Natural killer cell (primary cell): Measurements from ENCODE around the gene CEP164. TPM values are rescaled to one million over a fixed set of nuclear protein-coding genes. Genes with fewer than 3 reads are reported as not detected.
"Not testable (repeated sequence)": the region's sequence is repeated elsewhere in the genome, so short reads cannot be mapped to it uniquely, and the experiment has no call there.

Experiments
- ATAC-seq, 3 donors: fragments of 150-1000 bp in 2 of 3; fragments of 200-7000 bp in 1 of 3; cut with Tn5 transposase; 1 replicate in 1 of 3; 2 replicates in 2 of 3; pipeline ENCODE4 v1.10.0; 2021; ENCODE audit warnings: mild to moderate bottlenecking in 2 of 3, moderate library complexity in 2 of 3
- DNase-seq, 2 donors: peaks; one replicate each; pipeline versions ENCODE4 v3.0.0 to v3.0.0-alpha.2; 2013 to 2021; ENCODE audit warnings: mixed read lengths in 1 of 2
- H3K27ac ChIP-seq: one replicate; pipeline ENCODE4 v1.5.1; 2013; ENCODE audit warnings: mild to moderate bottlenecking, low read length
- H3K27me3 ChIP-seq: one replicate; pipeline ENCODE4 v1.6.1; 2013; ENCODE audit warnings: low read length; ENCODE audit not compliant: control insufficient read depth, insufficient read depth
- H3K36me3 ChIP-seq: one replicate; pipeline ENCODE4 v1.6.1; 2013; ENCODE audit warnings: low read length; ENCODE audit not compliant: control insufficient read depth, insufficient read depth
- H3K4me1 ChIP-seq: one replicate; pipeline ENCODE4 v1.6.1; 2013; ENCODE audit warnings: low read length; ENCODE audit not compliant: control insufficient read depth, insufficient read depth
- H3K4me3 ChIP-seq: one replicate; pipeline ENCODE4 v1.5.1; 2013; ENCODE audit warnings: low read length
- H3K9me3 ChIP-seq: one replicate; pipeline ENCODE4 v1.6.1; 2013; ENCODE audit warnings: low read length; ENCODE audit not compliant: control insufficient read depth, insufficient read depth
- H3K27ac Mint-ChIP-seq, 2 donors: one replicate each; pipeline ENCODE4 v1.8.0; 2022; ENCODE audit warnings: mild to moderate bottlenecking in 2 of 2, mixed read lengths in 2 of 2, moderate library complexity in 1 of 2
- H3K27me3 Mint-ChIP-seq, 2 donors: one replicate each; pipeline ENCODE4 v1.8.0; 2022; ENCODE audit warnings: low read depth in 2 of 2, mixed read lengths in 2 of 2
- H3K36me3 Mint-ChIP-seq: one replicate; pipeline ENCODE4 v1.8.0; 2022; ENCODE audit warnings: mixed read lengths
- H3K4me1 Mint-ChIP-seq, 2 donors: one replicate each; pipeline ENCODE4 v1.8.0; 2022; ENCODE audit warnings: mixed read lengths in 2 of 2
- H3K4me3 Mint-ChIP-seq: one replicate; pipeline ENCODE4 v1.8.0; 2022; ENCODE audit warnings: mild to moderate bottlenecking, moderate library complexity, mixed read lengths
- H3K9me3 Mint-ChIP-seq, 2 donors: one replicate each; pipeline ENCODE4 v1.8.0; 2022; ENCODE audit warnings: mixed read lengths in 2 of 2
- CTCF ChIP-seq: fragments of 200-600 bp; IDR thresholded peaks from one replicate; pipeline ENCODE4 v1.8.0; 2022; ENCODE audit warnings: antibody characterized with exemption
- WGBS: methylation state at CpG from one replicate; pipeline ENCODE4 v1.1.7; 2013; ENCODE audit warnings: missing lambda C conversion rate; ENCODE audit not compliant: insufficient coverage; 5-methylcytosine and 5-hydroxymethylcytosine counted together
- intact Hi-C: fragments of 100-400 bp; cut with micrococcal nuclease; formaldehyde crosslinking; loops from one replicate; pipeline ENCODE4 v1.14.2; 2022
- total RNA-seq, 4 donors: library from RNA; stranded (reverse); fragments of 120-200 nt in 1 of 4; gene quantifications; one replicate each; pipeline versions ENCODE4 v1.2.3 to v1.2.4, GENCODE V29; 2013 to 2022

Gene CEP164
- total RNA-seq, 3 donors from 2014 or later (not counting 1 experiment from before 2014, with no cell fraction given): 45.6 to 49.9 (median 49.8) TPM

- DNase-seq (no peak), ATAC-seq (no peak)
- no peaks in the 10 kb centered on the region for H3K27me3 ChIP-seq
- H3K9me3 Mint-ChIP-seq: no peaks in the 10 kb centered on the region
- H3K4me3 ChIP-seq: no peak overlapping the region
- no peaks in the 10 kb centered on the region for H3K27me3 Mint-ChIP-seq
- peaks cover 66% of the 10 kb centered on the region for H3K36me3 ChIP-seq
- H3K4me1 Mint-ChIP-seq: peaks cover 0 to under 1% of the 10 kb centered on the region in 2 donors
- TF ChIP-seq CTCF: no peak
- intact Hi-C loops: no loop called here
- 95% methylated on average over 13 of the region's 14 CpGs for WGBS
- H3K27ac ChIP-seq: no peak overlapping the region
- no peak overlapping the region for H3K27ac Mint-ChIP-seq
- no peaks in the 10 kb centered on the region for H3K4me1 ChIP-seq
- H3K4me3 Mint-ChIP-seq: no peak overlapping the region
- H3K36me3 Mint-ChIP-seq: no peaks in the 10 kb centered on the region
- H3K9me3 ChIP-seq: peaks cover 4% of the 10 kb centered on the region
These were observed 66.7 kb downstream of the CEP164 start for GRCh38 chr11:117394221-117394925.

DNA sequence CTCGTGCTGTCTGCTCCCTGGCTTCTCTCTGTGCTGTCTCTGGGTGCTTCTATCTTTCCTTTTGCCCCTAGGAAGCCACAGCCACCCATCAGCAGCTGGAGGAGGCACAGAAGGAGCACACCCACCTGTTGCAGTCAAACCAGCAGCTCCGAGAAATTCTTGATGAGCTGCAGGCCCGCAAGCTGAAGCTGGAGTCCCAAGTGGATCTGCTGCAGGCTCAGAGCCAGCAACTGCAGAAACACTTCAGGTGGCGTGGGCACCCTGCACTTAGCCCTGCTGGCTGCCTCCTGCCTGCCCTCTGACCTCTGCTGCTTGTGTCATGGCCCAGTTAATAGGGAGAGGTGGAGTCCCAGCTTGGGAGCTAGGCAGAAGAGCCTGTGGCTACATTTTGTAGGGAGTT is 67.8 kb downstream of the CEP164 start:
- H3K4me3 Mint-ChIP-seq: no peak overlapping the region
- no peak overlapping the region for H3K27ac Mint-ChIP-seq
- Histone ChIP-seq H3K27me3 (no peaks in the 10 kb centered on the region), H3K4me3 (no peak overlapping the region), H3K4me1 (no peaks in the 10 kb centered on the region), H3K27ac (no peak overlapping the region), H3K36me3 (peaks cover 66% of the 10 kb centered on the region), H3K9me3 (peaks cover 4% of the 10 kb centered on the region)
- DNase-seq (no peak), ATAC-seq (no peak)
- no peaks in the 10 kb centered on the region for H3K36me3 Mint-ChIP-seq
- H3K27me3 Mint-ChIP-seq: no peaks in the 10 kb centered on the region
- H3K9me3 Mint-ChIP-seq: no peaks in the 10 kb centered on the region
- peaks cover 3 to 8% of the 10 kb centered on the region in 2 donors for H3K4me1 Mint-ChIP-seq
- no peak for TF ChIP-seq CTCF
- WGBS: 92% methylated on average over 4 of the region's 4 CpGs
- intact Hi-C loops: no loop called here

- H3K27me3 ChIP-seq: no peaks in the 10 kb centered on the region
- Mint-ChIP-seq H3K4me3 (no peak overlapping the region), H3K27ac (no peak overlapping the region)
These were observed 69.3 kb downstream of the CEP164 start for GRCh38 chr11:117396970-117397369.

GRCh38 chr11:117398618-117399017 is 71.0 kb downstream of the CEP164 start:
- H3K27ac Mint-ChIP-seq, H3K4me3 ChIP-seq, H3K4me3 Mint-ChIP-seq, ATAC-seq, DNase-seq, H3K27ac ChIP-seq, intact Hi-C loops, H3K27me3 Mint-ChIP-seq, H3K27me3 ChIP-seq, H3K4me1 Mint-ChIP-seq, H3K4me1 ChIP-seq, H3K9me3 ChIP-seq, H3K36me3 Mint-ChIP-seq, H3K9me3 Mint-ChIP-seq: not testable (repeated sequence)
- 100% methylated on average over 2 of the region's 2 CpGs for WGBS
- peaks cover 37% of the 10 kb centered on the region for H3K36me3 ChIP-seq

More at GRCh38 chr11:117396970-117397369, 69.3 kb downstream of the CEP164 start:
- Mint-ChIP-seq H3K4me1 (peaks cover 7 to 8% of the 10 kb centered on the region in 2 donors), H3K36me3 (no peaks in the 10 kb centered on the region), H3K27me3 (no peaks in the 10 kb centered on the region), H3K9me3 (no peaks in the 10 kb centered on the region)
- intact Hi-C loops: no loop called here
- H3K4me1 ChIP-seq: no peaks in the 10 kb centered on the region
- peaks cover 4% of the 10 kb centered on the region for H3K9me3 ChIP-seq
- no peak overlapping the region for H3K4me3 ChIP-seq
- ATAC-seq (no peak), DNase-seq (no peak)
- no peak overlapping the region for H3K27ac ChIP-seq
- 98% methylated on average over 8 of the region's 8 CpGs for WGBS
- peaks cover 54% of the 10 kb centered on the region for H3K36me3 ChIP-seq
- TF ChIP-seq CTCF: no peak

GRCh38 chr11:117399100-117399840 is 71.6 kb downstream of the CEP164 start:
- H3K4me1 Mint-ChIP-seq, ATAC-seq, H3K4me3 Mint-ChIP-seq, intact Hi-C loops, H3K27ac ChIP-seq, DNase-seq, H3K27me3 Mint-ChIP-seq, H3K9me3 Mint-ChIP-seq, H3K4me1 ChIP-seq, H3K36me3 Mint-ChIP-seq, H3K9me3 ChIP-seq, H3K4me3 ChIP-seq, H3K27me3 ChIP-seq: not testable (repeated sequence)
- H3K36me3 ChIP-seq: peaks cover 31% of the 10 kb centered on the region
- WGBS: no CpG with 5 or more reads among the region's 2 CpGs
- H3K27ac Mint-ChIP-seq: peak overlapping the region in 1 of 2 donors; percentile 14

- H3K4me3 ChIP-seq, DNase-seq, H3K4me1 Mint-ChIP-seq, H3K9me3 ChIP-seq, H3K27ac Mint-ChIP-seq, H3K27ac ChIP-seq, H3K27me3 ChIP-seq, ATAC-seq, H3K4me1 ChIP-seq, intact Hi-C loops, H3K4me3 Mint-ChIP-seq, H3K27me3 Mint-ChIP-seq, H3K9me3 Mint-ChIP-seq: not testable (repeated sequence)
- WGBS: 96% methylated on average over 2 of the region's 2 CpGs
- peaks cover 12% of the 10 kb centered on the region for H3K36me3 Mint-ChIP-seq
- peaks cover 21% of the 10 kb centered on the region for H3K36me3 ChIP-seq
These were observed 78.2 kb downstream of the CEP164 start for GRCh38 chr11:117405898-117406297.
